ENCODE measurements around the gene DSCAML1.

DSCAML1 gene

DNA sequence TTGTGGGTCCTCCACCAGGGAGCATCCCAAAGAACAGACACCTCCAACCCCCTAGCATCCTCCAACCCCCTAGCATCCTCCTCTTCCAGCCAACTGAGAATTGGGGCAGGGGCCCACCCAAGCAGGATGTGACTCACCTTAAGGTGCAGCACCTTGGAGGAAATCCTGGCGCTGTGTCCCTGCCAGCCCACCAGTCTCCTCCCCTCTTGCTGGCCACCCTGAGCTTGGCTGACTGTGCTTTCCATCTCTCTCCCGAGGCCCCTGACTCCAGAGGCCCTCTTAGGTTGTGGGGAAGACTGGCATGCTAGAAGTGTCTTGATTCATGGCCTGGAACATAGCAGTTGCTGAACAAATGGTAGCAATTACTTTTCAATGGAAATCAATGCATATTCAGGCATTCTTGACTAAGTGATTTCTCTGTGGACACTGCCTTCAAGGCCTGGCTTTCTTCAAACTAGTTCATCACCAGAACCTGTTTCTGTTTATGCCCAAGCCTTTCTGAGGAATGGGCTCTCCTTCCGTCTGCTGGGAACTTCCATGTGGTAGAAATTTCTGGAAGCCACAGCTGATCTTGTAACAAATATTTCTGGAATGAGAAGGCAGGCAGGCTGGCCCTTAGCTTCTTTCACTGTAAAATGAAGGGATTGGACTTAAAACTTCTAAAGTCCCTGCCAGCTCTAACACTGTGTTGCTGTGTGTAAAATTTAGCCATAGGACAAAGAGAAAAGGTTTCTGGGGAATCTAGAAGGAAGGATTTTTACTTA, 408.8 kb downstream of the DSCAML1 start:
- no peak for DNase-seq

DNA sequence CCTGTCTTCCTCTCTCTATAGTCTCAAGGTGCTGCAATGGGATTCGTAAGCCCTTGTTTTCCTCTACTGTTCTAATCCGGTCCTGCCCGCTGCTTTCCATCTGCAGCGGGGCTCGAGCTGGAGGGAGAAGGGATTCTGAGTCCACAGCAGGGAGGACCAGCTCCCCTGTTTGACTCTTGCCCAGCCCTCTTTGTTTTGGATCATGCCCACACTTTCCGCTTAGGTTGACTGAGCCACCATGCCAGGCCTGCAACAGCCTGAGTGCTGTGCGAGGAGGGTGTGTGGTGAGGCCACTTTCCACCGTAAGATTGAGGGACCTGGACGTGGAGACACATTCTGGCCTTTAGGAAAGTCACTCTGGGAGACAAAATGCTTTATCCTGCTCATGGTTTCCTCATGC, 411.1 kb downstream of the DSCAML1 start:
- no peak for DNase-seq

DNA sequence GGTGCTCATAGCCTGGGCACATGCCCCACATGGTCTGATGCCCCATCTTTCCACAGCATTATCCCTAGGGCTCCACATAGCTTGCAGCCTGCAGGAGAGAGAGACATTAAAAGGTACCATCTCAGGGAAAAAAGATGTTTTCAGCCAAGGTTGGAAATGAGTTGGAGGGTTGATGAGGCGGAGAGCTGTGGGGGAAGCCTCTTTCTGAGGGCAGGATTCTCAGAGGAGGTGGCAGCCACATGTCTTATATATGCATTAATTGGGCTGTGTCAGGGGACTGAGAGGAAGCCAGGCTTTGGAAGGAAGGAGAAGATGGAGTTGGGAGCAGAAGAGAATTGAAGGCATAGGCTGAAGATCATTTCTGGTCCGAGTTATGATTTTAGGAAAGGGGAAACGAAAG, 411.5 kb downstream of the DSCAML1 start:
- no peak for DNase-seq

DNA sequence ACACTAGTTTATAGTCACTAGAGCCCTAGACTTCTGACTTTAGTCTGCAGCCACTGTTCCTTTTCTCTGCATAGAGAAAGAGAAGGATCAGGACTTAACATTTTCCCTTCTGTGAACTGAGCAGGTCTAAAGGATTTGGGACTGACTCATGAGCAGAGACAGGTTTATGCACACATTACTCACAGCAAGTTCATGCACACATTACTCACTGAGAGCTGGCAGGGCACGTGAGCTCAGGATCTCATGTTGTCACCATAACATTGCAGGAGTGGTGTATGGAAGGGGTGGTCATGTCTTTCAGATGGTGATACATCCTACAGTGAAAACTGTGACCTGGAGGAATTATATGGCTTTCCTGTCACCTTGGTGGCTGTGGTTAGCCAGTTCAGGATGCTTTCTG, 413.0 kb downstream of the DSCAML1 start:
- no peak for DNase-seq

DNA sequence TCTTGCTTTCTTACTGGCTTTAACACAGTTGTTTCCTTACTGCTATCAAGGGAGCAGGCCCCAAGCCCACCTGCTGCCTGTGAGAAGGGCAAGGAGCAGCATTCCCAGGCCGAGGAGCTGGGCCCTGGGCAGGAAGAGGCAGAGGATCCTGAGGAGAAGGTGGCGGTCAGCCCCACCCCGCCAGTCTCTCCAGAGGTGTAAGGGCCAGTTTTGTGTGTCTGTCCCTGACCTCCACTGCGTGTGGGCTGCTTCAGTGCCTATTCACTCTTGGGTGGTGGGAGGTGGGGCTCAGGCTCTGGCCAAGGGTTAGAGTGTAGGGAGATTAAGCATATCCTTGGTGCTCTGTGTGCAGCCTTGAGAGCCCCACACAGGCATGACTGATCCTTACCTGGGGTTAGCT, 414.3 kb downstream of the DSCAML1 start:
- no peak for DNase-seq

DNA sequence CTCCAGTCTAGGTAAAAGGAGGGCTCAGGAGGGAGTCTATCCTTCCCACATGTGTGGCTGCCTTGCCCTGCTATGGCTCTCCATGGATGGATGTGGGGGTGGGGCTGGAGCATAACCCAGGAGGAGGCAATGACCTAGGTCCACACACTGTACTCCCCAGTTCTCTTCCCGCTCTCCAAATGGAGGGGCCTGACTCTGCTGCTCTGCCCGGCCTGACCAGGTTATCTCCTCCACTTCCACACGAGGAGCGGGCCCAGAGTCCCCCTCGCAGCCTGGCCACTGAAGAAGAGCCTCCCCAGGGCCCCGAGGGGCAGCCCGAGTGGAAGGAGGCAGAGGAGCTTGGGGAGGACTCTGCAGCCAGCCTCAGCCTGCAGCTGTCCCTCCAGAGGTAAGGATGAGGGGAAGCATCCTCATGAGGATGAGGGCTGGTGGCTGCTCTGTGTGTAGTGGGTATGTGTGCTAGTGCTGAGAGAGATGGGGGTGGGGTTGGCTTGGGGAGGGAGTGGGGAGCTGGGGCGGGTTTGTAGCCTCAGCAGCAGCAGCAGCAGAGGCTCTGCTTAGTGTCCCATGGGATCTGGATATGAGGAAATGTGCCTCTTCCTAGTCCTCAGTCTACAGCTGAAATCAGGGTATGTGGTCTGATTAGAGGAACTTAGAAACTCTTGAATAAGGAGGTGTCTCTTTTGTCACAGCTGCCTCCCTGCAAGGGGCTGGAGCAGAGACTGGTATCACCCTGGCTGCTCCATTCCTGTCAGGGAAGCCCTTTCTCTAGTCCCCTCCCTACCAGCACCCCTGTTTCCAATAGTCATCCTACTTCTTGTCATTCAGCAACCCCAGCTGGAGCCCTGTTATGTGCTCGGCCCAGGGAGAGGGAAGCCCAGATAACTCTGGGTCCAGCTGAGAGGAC, 415.3 kb downstream of the DSCAML1 start:
- DNase-seq = no peak

DNA sequence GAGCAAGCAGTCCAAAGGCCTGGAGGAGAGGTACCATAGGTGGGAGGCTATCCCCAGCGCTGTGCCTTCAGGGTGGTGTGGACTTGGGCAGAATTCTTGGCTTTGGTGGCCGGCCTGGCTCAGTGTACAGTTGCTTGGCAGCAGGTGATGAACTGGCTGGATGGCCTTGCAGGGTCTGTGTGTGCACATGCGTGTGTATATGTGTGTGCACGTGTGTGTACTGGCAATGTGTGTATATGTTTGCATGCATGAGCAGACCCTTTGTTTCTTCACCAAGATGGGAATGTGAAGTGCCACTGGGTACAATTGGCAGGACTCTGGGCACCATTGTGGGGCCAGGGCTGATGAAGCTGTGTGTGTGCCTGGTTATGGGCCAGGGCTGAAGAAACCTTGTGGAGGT, 416.3 kb downstream of the DSCAML1 start:
- DNase-seq = no peak

DNA sequence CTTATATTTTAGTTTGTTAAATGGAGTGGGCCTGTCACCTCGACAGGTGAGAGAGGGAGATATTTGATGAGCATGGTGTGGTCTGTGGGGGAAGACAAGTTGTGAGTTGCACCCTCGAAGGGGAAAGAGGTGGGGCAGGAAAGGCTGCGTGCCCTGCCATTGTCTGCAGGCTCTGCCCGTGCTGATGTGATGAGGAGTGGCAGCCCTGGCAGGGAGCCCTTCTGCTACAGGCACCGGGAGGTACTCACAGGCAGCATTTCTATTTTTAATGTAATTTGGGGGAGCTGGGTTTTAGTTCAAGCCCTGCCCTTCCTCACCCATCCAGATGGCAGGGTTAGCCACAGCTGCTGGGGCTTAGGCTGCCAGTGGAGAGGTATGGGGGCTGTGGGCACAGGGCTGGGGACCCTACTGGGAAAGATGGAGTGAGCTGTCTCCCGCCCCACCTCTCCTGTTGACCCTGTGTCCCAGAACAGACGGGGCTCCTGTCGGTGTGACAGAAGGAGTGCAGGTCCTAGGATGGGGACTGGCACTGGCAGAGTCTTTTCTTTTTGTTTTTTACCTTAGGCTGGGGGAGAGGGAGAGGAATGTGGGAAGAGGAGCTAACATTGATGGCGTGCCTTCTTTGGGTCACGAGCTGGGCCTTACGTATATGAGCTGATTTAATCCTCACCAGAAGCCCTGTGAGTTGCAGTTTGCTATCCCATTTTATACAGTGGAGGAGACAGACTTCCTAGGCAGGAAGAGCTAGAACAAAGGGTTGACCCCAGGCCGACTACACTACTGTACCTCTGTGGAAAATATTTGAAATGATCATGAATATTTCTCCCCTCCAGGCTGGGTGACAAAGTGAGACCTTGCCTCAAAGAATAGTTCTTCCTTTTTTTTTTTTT, 417.8 kb downstream of the DSCAML1 start:
- DNase-seq = no peak
